ENCODE measurements around the gene SLAMF9.

- TF ChIP-seq CHD2 (IDR thresholded peaks at IDR 0.05; ENCODE audit: low read length, partially characterized antibody) (no peak), HMGXB4 (CRISPR knock-in tag; IDR thresholded peaks at IDR 0.05; ENCODE audit: borderline replicate concordance) (no peak), HOXB5 (CRISPR knock-in tag; IDR thresholded peaks at IDR 0.05) (no peak), ESRRA (IDR thresholded peaks at IDR 0.05; ENCODE audit: borderline replicate concordance, low read length) (no peak), REST (IDR thresholded peaks at IDR 0.05) (no peak), MYC (IDR thresholded peaks at IDR 0.05; ENCODE audit: borderline replicate concordance, low read length) (no peak), ZNF302 (CRISPR knock-in tag; IDR thresholded peaks at IDR 0.05) (no peak), CTCF (IDR thresholded peaks at IDR 0.05) (no peak), SREBF2 (IDR thresholded peaks at IDR 0.05) (no peak), PHF8 (IDR thresholded peaks at IDR 0.05; ENCODE audit: borderline replicate concordance, low read depth) (no peak)
- TF ChIP-seq, protein P1, sequence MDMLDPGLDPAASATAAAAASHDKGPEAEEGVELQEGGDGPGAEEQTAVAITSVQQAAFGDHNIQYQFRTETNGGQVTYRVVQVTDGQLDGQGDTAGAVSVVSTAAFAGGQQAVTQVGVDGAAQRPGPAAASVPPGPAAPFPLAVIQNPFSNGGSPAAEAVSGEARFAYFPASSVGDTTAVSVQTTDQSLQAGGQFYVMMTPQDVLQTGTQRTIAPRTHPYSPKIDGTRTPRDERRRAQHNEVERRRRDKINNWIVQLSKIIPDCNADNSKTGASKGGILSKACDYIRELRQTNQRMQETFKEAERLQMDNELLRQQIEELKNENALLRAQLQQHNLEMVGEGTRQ (IDR thresholded peaks at IDR 0.05) = no peak
Measured at GRCh38 chr1:159944623-159945455, 9.2 kb downstream of the SLAMF9 start.

Measured in A549 (cell line).